Measurements from ENCODE around the gene SRM.

DNA sequence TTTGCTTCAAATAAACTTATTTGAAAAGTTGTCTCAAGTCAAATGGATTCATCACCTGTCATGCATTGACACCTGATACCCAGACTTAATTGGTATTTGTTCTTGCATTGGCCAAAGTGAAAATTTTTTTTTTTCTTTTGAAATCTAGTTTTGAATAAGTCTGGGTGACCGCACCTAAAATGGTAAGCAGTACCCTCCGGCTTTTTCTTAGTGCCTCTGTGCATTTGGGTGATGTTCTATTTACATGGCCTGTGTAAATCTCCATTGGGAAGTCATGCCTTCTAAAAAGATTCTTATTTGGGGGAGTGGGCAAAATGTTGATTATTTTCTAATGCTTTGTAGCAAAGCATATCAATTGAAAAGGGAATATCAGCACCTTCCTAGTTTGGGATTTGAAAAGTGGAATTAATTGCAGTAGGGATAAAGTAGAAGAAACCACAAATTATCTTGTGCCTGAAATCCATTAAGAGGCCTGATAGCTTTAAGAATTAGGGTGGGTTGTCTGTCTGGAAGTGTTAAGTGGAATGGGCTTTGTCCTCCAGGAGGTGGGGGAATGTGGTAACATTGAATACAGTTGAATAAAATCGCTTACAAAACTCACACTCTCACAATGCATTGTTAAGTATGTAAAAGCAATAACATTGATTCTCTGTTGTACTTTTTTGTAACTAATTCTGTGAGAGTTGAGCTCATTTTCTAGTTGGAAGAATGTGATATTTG lies 35.5 kb downstream of the SRM start:
- TF ChIP-seq, protein P1, sequence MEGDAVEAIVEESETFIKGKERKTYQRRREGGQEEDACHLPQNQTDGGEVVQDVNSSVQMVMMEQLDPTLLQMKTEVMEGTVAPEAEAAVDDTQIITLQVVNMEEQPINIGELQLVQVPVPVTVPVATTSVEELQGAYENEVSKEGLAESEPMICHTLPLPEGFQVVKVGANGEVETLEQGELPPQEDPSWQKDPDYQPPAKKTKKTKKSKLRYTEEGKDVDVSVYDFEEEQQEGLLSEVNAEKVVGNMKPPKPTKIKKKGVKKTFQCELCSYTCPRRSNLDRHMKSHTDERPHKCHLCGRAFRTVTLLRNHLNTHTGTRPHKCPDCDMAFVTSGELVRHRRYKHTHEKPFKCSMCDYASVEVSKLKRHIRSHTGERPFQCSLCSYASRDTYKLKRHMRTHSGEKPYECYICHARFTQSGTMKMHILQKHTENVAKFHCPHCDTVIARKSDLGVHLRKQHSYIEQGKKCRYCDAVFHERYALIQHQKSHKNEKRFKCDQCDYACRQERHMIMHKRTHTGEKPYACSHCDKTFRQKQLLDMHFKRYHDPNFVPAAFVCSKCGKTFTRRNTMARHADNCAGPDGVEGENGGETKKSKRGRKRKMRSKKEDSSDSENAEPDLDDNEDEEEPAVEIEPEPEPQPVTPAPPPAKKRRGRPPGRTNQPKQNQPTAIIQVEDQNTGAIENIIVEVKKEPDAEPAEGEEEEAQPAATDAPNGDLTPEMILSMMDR (IDR thresholded peaks at IDR 0.05) = no peak
- TF ChIP-seq POLR2A (IDR thresholded peaks at IDR 0.05) = no peak
